Omental fat pad (tissue), 4 donors: Measurements from ENCODE around the gene KLHL29. TPM values are rescaled to one million over a fixed set of nuclear protein-coding genes. Genes with fewer than 3 reads are reported as not detected.

ENCODE experiments used
- ATAC-seq: fragments of 150-250 bp; one replicate; pipeline ENCODE4 v1.9.1; 2016; ENCODE audit warnings: mild to moderate bottlenecking, moderate library complexity; ENCODE audit not compliant: low FRiP score
- DNase-seq: peaks from one replicate; pipeline ENCODE4 v3.0.0-alpha.2; 2019; ENCODE audit warnings: low spot score
- CTCF ChIP-seq, 3 donors: fragments of 450-650 bp; IDR thresholded peaks; one replicate each; pipeline ENCODE4 v1.5.1; 2016 to 2017; ENCODE audit warnings: antibody characterized with exemption in 3 of 3, mild to moderate bottlenecking in 3 of 3, moderate library complexity in 2 of 3
- total RNA-seq, 4 donors: library from RNA; depleted of rRNA; stranded (reverse); fragments of >200 nt; gene quantifications; one replicate each; pipeline ENCODE4 v1.1.0, GENCODE V29; 2016

KLHL29 gene
- total RNA-seq, 4 donors from 2014 or later = 4.0 to 19.5 (median 12.7) TPM

GRCh38 chr2:23547725-23548124 is 162.7 kb downstream of the KLHL29 start:
- DNase-seq (no peak), ATAC-seq (no peak)
- no peak for TF ChIP-seq CTCF (IDR thresholded peaks at IDR 0.05)

GRCh38 chr2:23548143-23548769 is 163.3 kb downstream of the KLHL29 start:
- DNase-seq = no peak
- TF ChIP-seq CTCF (IDR thresholded peaks at IDR 0.05) = no peak
- ATAC-seq = no peak

GRCh38 chr2:23549051-23549450 is 164.1 kb downstream of the KLHL29 start:
- ATAC-seq = no peak
- no peak for DNase-seq
- TF ChIP-seq CTCF (IDR thresholded peaks at IDR 0.05) = no peak

GRCh38 chr2:23549821-23550530 is 165.0 kb downstream of the KLHL29 start:
- ATAC-seq (no peak), DNase-seq (no peak)
- TF ChIP-seq CTCF (IDR thresholded peaks at IDR 0.05) = no peak

GRCh38 chr2:23550553-23550952 is 165.6 kb downstream of the KLHL29 start:
- DNase-seq = no peak
- TF ChIP-seq CTCF (IDR thresholded peaks at IDR 0.05) = no peak
- no peak for ATAC-seq

GRCh38 chr2:23551875-23552274 is 166.9 kb downstream of the KLHL29 start:
- ATAC-seq (no peak), DNase-seq (no peak)
- TF ChIP-seq CTCF (IDR thresholded peaks at IDR 0.05) = no peak

- TF ChIP-seq CTCF (IDR thresholded peaks at IDR 0.05) = no peak
- no peak for ATAC-seq
- no peak for DNase-seq
Measured at GRCh38 chr2:23553561-23553960, 168.6 kb downstream of the KLHL29 start.
